ENCODE measurements around the gene VASH2.

DNA sequence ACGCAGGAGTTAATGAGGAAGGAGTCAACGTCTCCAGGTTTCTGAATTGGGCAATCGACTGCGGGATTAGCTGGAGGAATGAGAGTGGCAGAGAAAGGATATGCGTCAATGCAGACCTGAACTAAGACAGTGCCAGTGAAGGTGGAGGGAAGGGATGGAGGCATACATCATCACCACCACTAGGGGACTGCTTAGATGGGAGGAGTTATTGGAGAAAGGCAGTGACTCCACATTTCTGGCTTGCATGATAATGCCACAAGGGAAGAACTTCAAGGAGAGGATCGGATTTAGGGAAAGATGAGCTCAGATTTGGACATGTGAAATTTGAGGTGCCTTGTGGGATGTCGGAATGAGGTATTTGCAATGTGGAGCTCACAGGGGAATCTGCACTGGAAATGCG, 17.5 kb downstream of the VASH2 start:
- TF ChIP-seq CTCF (IDR thresholded peaks at IDR 0.05), result peak in 1 of 4 experiments; percentile 15
- TF ChIP-seq POLR2AphosphoS5 (IDR thresholded peaks at IDR 0.05), result no peak
- no peak for TF ChIP-seq POLR2A (IDR thresholded peaks at IDR 0.05)
- TF ChIP-seq EP300 (IDR thresholded peaks at IDR 0.05), result no peak
